Ramos (cell line): Measurements from ENCODE around the gene SNAPC4.
"Not testable (repeated sequence)": the region's sequence is repeated elsewhere in the genome, so short reads cannot be mapped to it uniquely, and the experiment has no call there.

Source experiments
- in situ Hi-C: fragments of 300-500 bp; cut with MboI; formaldehyde crosslinking; loops from one replicate; pipeline ENCODE4 v1.14.3; 2022; ENCODE audit warnings: low sequenced_read_pairs; ENCODE audit not compliant: unreplicated experiment

SNAPC4 gene

DNA sequence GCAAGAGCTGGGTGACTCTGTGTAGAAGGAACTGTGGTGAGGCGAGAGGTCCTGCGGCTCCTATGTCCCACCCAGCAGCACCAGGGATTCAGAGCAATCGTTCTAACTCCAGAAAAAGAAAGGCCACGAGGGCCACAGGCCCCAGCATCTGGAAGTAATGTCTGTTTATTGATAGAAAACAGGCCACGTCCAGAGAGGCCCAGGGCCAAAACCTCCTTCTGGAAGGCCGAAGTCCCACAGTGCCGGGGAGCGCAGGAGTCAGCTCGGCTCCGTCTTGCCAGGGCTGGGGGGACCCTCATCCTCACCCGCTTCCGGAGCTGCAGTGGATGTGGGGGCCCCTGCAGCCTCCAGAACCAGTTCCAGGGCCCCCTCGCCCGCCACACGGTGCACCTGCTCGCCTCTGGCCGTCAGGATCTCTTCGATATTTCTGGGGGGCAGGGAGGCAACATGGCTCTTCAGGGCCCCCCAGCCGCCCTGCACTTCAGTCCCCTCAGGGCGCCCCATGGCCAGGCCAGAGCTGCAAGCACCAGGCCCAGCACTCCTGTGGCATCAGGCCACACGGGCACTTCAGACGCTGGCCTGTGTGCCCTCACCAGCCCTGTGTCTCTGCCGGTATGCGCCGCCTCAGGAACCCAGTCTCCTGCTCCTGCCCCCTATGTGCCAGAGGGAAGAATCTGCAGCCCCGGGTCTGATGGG lies 38.1 kb downstream of the SNAPC4 start:
- in situ Hi-C loops, result no loop called here

DNA sequence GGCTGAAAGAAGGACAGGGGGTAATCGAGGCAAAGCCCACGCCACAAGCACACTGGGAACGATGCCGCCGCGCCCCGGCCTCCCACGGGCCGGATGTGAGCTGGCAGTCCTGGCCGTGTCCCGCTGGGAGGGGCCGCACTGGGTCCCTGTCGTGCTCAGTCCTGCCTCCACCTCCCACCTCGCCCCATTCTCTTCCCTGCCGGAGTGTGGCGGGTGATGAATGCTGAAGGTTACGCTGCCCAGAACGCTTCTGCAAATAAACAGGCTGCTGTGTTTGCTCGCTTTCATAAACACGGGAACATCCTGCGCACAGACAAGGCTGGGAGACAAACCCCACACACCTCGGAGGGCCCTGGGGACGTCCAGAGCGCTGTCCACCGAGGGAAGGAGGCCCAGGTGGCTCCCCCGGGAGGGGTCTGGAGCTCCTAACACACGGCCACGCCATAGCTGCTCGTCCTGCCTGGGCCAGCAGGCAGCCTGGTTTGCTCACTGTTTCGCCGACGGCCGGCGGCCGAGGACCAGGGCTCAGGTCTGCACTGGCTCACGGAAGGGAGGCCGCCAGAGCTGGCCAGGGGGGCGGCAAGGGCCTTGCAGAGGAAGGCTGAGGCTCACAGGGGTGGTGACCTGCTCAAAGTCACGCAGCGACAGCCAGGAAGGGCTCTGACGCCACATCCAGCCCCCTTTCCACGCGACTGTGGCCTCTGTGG lies 38.8 kb downstream of the SNAPC4 start:
- in situ Hi-C loops, result no loop called here

DNA sequence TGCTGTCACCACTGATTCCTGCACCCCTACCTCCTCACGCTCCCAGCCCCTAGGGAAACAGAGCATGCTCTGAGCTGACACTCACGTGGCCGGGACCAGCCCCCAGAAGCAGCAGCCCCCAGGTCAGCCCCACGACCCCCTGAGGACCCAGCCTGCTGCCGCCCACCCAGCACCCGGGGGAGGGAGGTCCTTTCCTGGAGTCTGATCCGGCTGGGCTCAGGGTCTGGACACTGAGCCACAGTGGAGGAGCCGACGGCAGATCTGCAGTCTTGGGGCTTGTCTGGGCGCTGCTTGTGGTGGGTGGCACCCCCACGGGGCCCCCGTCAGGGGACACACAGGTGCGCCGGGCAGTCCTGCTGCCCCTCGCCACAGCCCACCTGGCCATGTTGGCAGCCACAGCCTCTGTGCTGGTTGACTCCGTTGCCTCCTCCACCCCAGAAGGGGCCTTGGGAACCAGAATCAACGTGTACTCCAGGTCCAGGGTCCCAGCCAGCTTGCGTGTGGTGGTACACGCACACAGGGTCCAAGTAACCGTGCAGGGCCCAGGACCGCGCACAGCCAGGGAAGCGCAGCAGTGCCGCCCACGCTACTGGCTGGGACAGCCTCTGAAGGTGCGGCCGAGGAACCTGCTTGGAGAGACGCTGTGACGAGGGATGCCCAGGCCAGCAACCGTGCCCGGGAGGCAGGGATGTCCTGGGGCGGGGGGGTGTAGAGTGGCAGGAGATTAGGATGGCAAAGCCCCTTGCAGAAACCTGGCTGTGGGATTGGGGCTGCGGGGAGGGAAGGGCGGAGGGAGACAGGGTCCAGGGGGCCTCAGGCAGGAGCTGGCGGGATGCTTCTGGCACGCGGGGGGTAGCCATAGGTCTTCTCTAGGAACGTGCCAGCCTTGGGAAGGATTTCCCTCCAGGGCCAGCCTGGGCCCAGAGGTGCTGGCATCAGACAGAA lies 39.9 kb downstream of the SNAPC4 start:
- in situ Hi-C loops, result no loop called here

DNA sequence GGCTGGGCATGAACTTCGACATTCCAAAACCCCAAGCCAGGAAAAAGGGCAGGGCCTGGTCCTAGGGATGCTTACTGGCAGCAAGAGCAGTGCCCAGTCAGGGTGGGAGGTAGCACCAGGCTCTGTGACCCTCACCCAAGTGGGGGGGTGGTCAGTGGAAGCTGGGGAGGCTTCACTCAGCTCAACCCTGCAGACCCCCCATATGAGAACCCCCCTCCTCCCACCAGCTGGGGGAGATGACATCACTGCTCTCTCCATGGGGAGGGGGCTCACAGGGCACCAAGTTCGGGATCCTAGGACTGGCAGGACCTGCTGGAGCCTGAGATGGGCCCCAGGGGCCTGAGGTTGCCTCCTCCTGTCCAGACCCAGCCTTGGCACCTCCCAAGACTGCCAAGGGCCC lies 41.1 kb downstream of the SNAPC4 start:
- in situ Hi-C loops, result no loop called here

DNA sequence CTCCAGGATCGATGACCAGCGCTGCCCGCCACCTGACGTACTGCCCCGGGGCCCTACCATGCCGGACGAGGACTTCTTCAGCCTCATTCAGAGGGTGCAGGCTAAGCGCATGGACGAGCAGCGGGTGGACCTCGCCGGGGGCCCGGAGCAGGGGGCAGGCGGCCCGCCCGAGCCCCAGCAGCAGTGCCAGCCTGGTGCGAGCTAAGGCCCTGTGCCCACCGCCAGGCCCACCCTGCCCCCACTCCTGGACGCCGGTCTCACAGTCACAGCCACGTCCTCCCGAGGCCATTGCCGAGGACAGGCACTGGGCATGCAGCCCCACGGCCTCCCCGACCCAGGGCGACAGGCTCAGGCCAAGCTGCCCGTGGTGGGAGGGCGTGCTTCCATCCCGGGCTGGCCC lies 42.0 kb downstream of the SNAPC4 start:
- in situ Hi-C loops, result no loop called here

DNA sequence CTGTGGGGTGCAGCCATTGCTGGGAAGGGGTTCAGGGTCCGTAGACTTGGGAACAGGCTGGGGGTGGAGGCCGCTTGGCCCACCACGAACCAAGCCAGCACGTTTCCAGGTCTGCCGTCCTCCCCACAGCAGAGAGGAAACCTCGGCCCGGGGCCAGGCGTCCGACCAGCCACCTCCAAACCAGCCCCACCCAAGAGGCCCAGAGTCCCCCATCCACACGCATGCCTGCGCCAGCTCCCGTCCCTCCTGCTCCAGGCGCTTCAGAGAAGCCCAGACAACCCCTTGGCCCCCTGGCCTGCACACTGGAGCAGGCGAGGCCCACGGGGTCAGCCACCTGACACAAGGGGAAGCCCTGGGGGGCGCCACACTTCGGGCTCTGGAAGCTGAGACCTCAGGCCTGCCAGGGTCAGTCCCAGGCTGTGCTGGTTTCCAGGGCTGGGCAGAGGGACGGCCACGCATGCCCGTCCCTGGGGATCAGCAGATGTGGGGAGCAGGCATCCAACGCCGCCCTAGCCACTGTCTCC lies 42.7 kb downstream of the SNAPC4 start:
- in situ Hi-C loops, result no loop called here

DNA sequence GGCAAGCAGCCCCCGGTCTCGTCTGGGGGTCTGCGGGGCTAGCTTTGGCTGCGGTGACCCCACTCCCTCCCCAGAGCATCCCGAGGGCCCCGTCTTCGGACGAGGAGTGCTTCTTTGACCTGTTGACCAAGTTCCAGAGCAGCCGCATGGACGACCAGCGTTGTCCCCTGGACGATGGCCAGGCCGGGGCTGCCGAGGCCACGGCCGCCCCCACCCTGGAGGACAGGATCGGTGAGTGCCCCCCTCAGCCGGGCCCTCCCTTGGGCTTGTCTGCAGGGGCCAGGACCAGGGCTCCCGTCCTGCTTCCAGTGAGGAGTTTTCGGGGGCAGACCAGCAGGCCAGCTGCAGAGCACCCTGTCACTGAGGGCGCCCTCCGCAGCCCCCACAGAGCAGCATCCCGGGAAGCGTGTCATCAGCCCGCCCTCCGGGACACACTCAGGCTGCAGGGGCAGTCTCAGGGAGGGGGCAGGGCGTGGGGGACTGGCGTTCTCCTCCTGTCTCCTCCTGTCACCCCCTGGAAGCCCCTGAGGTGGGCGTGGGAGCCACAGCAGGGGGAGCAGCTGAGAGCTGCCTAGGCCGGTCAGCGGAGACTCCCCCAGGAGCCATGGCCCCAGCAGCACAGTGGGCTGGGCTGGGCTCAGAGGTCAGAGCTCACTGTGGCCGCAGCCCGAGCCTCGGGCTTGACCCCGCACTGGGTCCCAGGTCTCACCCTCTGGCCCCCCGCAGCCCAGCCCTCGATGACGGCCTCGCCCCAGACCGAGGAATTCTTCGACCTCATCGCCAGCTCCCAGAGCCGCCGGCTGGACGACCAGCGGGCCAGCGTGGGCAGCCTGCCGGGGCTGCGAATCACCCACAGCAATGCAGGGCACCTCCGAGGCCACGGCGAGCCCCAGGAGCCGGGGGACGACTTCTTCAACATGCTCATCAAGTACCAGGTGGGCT lies 44.1 kb downstream of the SNAPC4 start:
- in situ Hi-C loops, result no loop called here

DNA sequence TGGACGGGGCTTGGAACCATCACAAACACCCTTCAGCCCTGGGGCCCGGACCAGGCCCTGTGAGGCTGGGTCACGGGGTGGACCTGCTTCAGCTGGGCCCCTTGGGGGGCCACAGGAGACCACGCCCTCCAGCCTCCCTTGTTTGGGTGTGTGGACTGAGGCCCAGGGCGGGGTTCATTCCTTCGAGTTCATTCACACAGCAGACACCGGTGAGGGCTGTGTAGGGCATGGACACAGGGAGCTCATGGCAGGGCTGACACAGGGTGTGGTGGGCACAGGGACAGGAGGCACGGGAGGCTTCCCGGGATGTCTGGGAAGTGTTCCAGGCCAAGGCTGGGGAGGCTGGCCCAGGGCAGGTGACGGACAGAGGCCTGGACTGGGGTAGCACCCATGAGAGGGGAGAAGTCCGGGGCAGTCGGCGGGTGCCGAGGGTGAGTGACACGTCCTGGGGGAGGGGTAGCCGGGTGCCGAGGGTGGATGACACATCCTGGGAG lies 45.3 kb downstream of the SNAPC4 start:
- in situ Hi-C loops, result no loop called here

DNA sequence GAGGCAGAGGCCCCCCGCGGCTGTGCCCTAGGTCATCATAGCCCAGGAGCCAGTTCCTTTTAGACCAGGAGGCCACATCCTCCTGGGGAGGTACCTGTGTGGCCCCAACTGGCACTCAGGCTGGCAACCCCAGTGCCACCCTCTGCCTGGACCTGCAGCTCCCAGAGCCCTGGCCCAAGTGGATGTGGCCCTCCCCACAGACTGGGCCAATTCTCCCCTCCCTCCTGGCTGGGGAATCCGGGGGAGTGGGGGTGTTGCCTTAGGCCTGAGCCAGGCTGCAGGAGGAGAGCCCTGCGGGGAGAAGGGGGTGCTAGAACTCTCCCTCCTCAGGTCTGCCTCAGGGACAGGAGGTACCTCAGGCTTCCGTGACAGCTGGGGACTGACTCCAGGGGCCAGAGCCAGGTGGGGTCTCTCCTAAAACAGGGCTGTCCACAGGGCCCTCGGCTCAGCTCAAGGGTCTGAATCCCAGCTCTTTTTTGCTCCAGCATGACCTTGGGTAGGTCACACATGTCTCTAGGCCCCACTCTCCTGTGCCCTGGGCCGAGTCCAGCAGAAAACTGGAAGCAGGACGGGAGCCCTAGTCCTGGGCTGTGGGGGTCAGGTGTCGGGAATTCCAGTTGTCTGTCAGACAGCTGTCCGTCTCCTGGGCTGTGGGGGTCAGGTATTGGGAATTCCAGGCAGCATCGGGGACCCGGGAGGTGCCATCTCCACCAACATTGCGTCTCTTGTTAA lies 46.0 kb downstream of the SNAPC4 start:
- in situ Hi-C loops, result no loop called here

DNA sequence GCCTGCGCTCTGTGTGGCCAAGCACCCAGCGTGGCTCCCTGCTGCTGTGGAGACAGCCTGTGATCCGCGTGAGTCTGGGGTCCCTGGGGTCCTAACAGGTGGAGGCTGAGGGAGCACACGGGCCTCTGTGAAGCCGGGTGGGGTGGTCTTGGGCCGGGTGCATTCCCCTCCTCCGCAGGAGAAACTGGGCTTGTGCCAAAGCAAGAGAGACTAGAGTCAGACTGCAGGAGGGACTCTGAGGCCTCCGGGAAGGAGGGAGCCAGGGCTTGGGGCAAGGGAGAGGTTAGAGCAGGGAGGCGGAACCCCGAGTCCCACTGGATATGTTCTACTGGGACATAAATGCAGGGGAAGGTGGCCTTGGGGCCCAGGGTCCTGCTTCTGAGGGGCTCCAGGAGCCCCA lies 46.9 kb downstream of the SNAPC4 start:
- in situ Hi-C loops, result no loop called here

DNA sequence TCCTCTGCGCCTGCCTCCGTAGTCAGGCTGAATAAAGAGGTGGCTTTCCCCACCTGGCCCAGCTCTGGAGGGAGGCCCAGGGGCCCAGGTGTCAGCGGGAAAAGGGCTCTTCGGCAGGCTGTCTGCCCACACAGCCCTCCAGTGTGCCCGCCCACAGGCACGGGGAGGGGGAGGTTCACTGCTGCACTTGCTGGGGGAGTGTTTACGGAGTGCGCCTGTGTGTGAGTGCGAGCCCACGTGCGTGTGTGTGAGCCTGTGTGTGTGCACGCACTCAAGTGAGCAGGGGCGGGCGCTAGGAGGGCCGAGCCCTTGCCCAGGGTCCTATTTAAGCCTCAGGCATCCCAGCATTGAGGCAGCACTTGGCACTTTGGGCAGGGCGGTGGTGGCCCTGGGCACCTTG lies 47.3 kb downstream of the SNAPC4 start:
- in situ Hi-C loops, result no loop called here

DNA sequence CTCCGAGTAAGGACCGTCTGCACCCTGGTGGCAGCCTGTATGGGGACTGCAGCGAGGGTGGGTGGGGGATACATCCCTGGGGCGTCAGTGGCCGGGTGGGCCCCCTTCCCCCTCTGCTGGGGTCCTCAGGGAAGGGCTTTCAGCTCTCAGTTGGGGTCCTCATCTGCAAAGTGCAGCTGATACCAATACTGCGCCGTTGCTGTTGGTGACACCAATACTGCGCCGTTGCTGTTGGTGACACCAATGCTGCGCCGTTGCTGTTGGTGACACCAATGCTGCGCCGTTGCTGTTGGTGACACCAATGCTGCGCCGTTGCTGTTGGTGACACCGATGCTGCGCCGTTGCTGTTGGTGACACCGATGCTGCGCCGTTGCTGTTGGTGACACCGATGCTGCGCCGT lies 48.1 kb downstream of the SNAPC4 start:
- in situ Hi-C loops, result not testable (repeated sequence)

DNA sequence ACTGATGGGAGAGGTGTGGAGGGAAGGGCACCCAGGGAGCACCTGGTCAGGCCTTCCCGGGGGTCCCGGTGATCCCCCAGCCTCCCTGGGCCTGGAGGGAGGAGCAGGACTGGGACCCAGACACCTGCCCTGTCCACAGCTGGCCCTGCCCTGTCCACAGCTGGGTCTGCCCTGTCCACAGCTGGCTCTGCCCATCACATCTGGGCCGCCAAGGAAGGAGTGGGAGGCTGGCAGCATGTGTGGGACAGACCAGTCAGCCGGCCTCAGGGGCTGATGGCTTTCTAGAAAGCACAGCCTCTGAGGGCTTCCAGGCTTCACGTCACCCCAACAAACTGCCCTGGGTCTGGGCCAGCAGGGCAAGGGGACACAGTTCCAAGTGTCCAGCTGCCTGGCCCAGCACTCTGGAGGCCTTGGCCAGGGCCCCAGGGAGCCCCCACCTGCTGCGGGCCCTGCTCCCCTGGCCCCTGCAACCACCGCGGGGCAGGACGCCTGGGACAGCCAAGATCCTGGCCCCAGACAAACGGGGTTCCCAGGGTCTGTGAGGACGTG lies 48.6 kb downstream of the SNAPC4 start:
- in situ Hi-C loops, result no loop called here
